HCT116 (cell line): ENCODE data around the gene PLAAT3. TPM values are rescaled to one million over a fixed set of nuclear protein-coding genes. Genes with fewer than 3 reads are reported as not detected.

Source experiments
- ATAC-seq: fragments of 200-7000 bp; cut with Tn5 transposase; 2 replicates; pipeline ENCODE4 v1.9.1; 2020; ENCODE audit warnings: mild to moderate bottlenecking, moderate library complexity
- BruUV-seq: library from RNA; stranded (reverse); fragments of 400-500 nt; replicated peaks from 2 replicates; lab custom pipeline; 2021; lab: Mats Ljungman, UMichigan
- CTCF ChIA-PET: fragments of 300-600 bp; sonication (Branson Sonifier 250); formaldehyde crosslinking; loops from one replicate; lab custom pipeline; 2021; ENCODE audit warnings: antibody characterized with exemption; lab: Charles Lee
- POLR2A ChIA-PET: fragments of 300-600, 350-600 bp; sonication (Branson Sonifier 250); formaldehyde crosslinking; loops from one replicate; lab custom pipeline; 2021; ENCODE audit warnings: antibody characterized with exemption; lab: Charles Lee
- RAD21 ChIA-PET, 2 experiments: fragments of 300-600 bp; sonication (Branson Sonifier 250); formaldehyde crosslinking; loops; one replicate each; lab custom pipeline; 2023; ENCODE audit warnings: low total read pairs in 2 of 2; ENCODE audit not compliant: uncharacterized antibody in 2 of 2, unreplicated experiment in 2 of 2, low non-redundant PET in 1 of 2; lab: Charles Lee
- DNase-seq: peaks from one replicate; pipeline ENCODE4 v3.0.0-alpha.2; 2010; ENCODE audit warnings: low read depth, low spot score
- H2AFZ ChIP-seq: fragments of 200-600 bp; shearing (Covaris generic), sonication (generic); 2 replicates; pipeline ENCODE4 v1.6.1; 2017; ENCODE audit warnings: low read depth, mixed run types, mixed read lengths, antibody characterized with exemption, low read length; ENCODE audit not compliant: poor library complexity, severe bottlenecking
- H3K27ac ChIP-seq: 2 replicates; pipeline ENCODE4 v1.5.1; 2012; ENCODE audit warnings: low read depth, low read length
- H3K27me3 ChIP-seq: fragments of 200-600 bp; sonication (generic); 2 replicates; pipeline ENCODE4 v1.6.1; 2016; ENCODE audit warnings: mixed run types, low read length, mixed read lengths; ENCODE audit not compliant: insufficient read depth
- H3K36me3 ChIP-seq, 2 experiments: fragments of 200-500 bp in 1 of 2; fragments of 200-600 bp in 1 of 2; sonication (Bioruptor generic) in 1 of 2; sonication (generic) in 1 of 2; 2 replicates each; pipeline versions ENCODE4 v1.5.1 to v1.6.1; 2014 to 2016; ENCODE audit warnings: low read length in 2 of 2, inconsistent platforms in 1 of 2, mixed read lengths in 1 of 2, mixed run types in 1 of 2; ENCODE audit not compliant: insufficient read depth in 2 of 2, control insufficient read depth in 1 of 2
- H3K4me1 ChIP-seq, 2 experiments: fragments of 200-600 bp in 1 of 2; sonication (generic) in 1 of 2; 2 replicates each; pipeline versions ENCODE4 v1.5.1 to v1.6.1; 2012 to 2017; ENCODE audit warnings: low read length in 2 of 2, inconsistent platforms in 1 of 2, mild to moderate bottlenecking in 1 of 2, mixed read lengths in 1 of 2, mixed run types in 1 of 2, moderate library complexity in 1 of 2; ENCODE audit not compliant: insufficient read depth in 2 of 2, control insufficient read depth in 1 of 2
- H3K4me2 ChIP-seq: fragments of 200-600 bp; sonication (generic); 2 replicates; pipeline ENCODE4 v1.6.1; 2017; ENCODE audit warnings: mixed run types, low read length, mixed read lengths
- H3K4me3 ChIP-seq, 2 experiments: fragments of 200-600 bp in 1 of 2; sonication (generic) in 1 of 2; replicated peaks in 1 of 2; 2 replicates each; pipeline ENCODE4 v1.5.1; 2011 to 2016; ENCODE audit warnings: low read length in 2 of 2, control low read depth in 1 of 2, low read depth in 1 of 2, mild to moderate bottlenecking in 1 of 2, mixed read lengths in 1 of 2, mixed run types in 1 of 2
- H3K79me2 ChIP-seq: fragments of 200-600 bp; sonication (generic); 2 replicates; pipeline ENCODE4 v1.6.1; 2017; ENCODE audit warnings: mild to moderate bottlenecking, mixed run types, low read length, moderate library complexity, mixed read lengths; ENCODE audit not compliant: insufficient read depth
- H3K9ac ChIP-seq: fragments of 200-600 bp; sonication (generic); 2 replicates; pipeline ENCODE4 v1.6.1; 2016; ENCODE audit warnings: low read length, mixed read lengths
- H3K9me2 ChIP-seq: fragments of 200-600 bp; sonication (generic), shearing (Covaris generic); 2 replicates; pipeline ENCODE4 v1.6.1; 2017; ENCODE audit warnings: mixed run types, mild to moderate bottlenecking, moderate library complexity; ENCODE audit not compliant: insufficient read depth
- H3K9me3 ChIP-seq, 2 experiments: fragments of 200-500 bp in 1 of 2; fragments of 200-600 bp in 1 of 2; sonication (Bioruptor generic) in 1 of 2; sonication (generic) in 1 of 2; 2 replicates each; pipeline ENCODE4 v1.6.1; 2014 to 2017; ENCODE audit warnings: low read length in 2 of 2, mixed read lengths in 2 of 2, inconsistent platforms in 1 of 2, low read depth in 1 of 2, mild to moderate bottlenecking in 1 of 2, mixed run types in 1 of 2, moderate library complexity in 1 of 2; ENCODE audit not compliant: control insufficient read depth in 1 of 2, insufficient read depth in 1 of 2
- H4K20me1 ChIP-seq: fragments of 200-600 bp; sonication (generic), shearing (Covaris generic); 2 replicates; pipeline ENCODE4 v1.6.1; 2017; ENCODE audit warnings: mixed run types, mild to moderate bottlenecking, moderate library complexity; ENCODE audit not compliant: insufficient read depth
- CBX3 ChIP-seq: IDR thresholded peaks from 2 replicates; pipeline ENCODE4 v1.6.1; 2012; ENCODE audit warnings: low read depth
- CTCF ChIP-seq, 3 experiments: fragments of 200-600 bp in 1 of 3; sonication (generic) in 1 of 3; IDR thresholded peaks in 2 of 3; conservative IDR thresholded peaks in 1 of 3; 2 replicates each; pipeline ENCODE4 v1.5.1; 2012 to 2017; ENCODE audit warnings: low read depth in 2 of 3, low read length in 2 of 3, antibody characterized with exemption in 1 of 3, borderline replicate concordance in 1 of 3, control low read depth in 1 of 3, mild to moderate bottlenecking in 1 of 3, mixed read lengths in 1 of 3, mixed run types in 1 of 3, moderate library complexity in 1 of 3; ENCODE audit not compliant: insufficient read depth in 1 of 3
- ELF1 ChIP-seq: IDR thresholded peaks from 2 replicates; pipeline ENCODE4 v1.6.1; 2012; ENCODE audit warnings: low read depth, borderline replicate concordance
- JUND ChIP-seq: IDR thresholded peaks from 2 replicates; pipeline ENCODE4 v1.6.1; 2012
- RAD21 ChIP-seq: IDR thresholded peaks from 2 replicates; pipeline ENCODE4 v1.6.1; 2012; ENCODE audit warnings: low read depth, mild to moderate bottlenecking
- REST ChIP-seq: IDR thresholded peaks from 2 replicates; pipeline ENCODE4 v1.6.1; 2012; ENCODE audit warnings: low read depth
- SIN3A ChIP-seq: IDR thresholded peaks from 2 replicates; pipeline ENCODE4 v1.6.1; 2012; ENCODE audit warnings: low read depth
- SRF ChIP-seq: IDR thresholded peaks from 2 replicates; pipeline ENCODE4 v1.6.1; 2012; ENCODE audit warnings: low read depth
- ZBTB33 ChIP-seq: IDR thresholded peaks from 2 replicates; pipeline ENCODE4 v1.6.1; 2011; ENCODE audit warnings: mild to moderate bottlenecking, low read length, moderate library complexity; ENCODE audit not compliant: insufficient replicate concordance; ENCODE audit errors: extremely low read depth
- intact Hi-C: fragments of 100-400 bp; cut with micrococcal nuclease; formaldehyde crosslinking; loops from 2 replicates; pipeline ENCODE4 v1.10.0; 2022
- total RNA-seq: library from RNA; stranded (reverse); gene quantifications from one replicate; pipeline ENCODE4 v1.2.1, GENCODE V29; 2021; ENCODE audit not compliant: unreplicated experiment

The PLAAT3 gene
- total RNA-seq, 1 experiment from 2014 or later, result 31.1 TPM

- no TSS peak for BruUV-seq
- Histone ChIP-seq H3K36me3 (no peaks in the 10 kb centered on the region), H4K20me1 (no peaks in the 10 kb centered on the region), H3K4me3 (no peak overlapping the region), H3K27me3 (no peaks in the 10 kb centered on the region), H3K4me1 (peaks cover 17 to 33% of the 10 kb centered on the region in 2 experiments), H3K4me2 (peak overlapping the region; percentile 15; the same call in 1 of the 2 replicates), H3K9me3 (no peaks in the 10 kb centered on the region), H3K27ac (no peak overlapping the region), H3K9me2 (no peaks in the 10 kb centered on the region), H2AFZ (no peak overlapping the region), H3K9ac (no peak overlapping the region), H3K79me2 (no peaks in the 10 kb centered on the region)
- TF ChIP-seq CBX3 (no peak), REST (no peak), JUND (no peak), RAD21 (no peak), ELF1 (no peak), ZBTB33 (no peak), CTCF (IDR thresholded peaks at IDR 0.05 in 2 of 3, conservative IDR thresholded peaks at IDR 0.05 in 1 of 3; ENCODE audit: borderline replicate concordance in 1 of 3, insufficient read depth in 1 of 3, low read depth in 2 of 3, low read length in 2 of 3) (no peak), SRF (no peak), SIN3A (no peak)
- CTCF ChIA-PET, result no interaction called here
- ATAC-seq (no peak), DNase-seq (no peak)
- RAD21 ChIA-PET, result no interaction called here
- POLR2A ChIA-PET, result no interaction called here
- intact Hi-C loops, result no loop called here
Observed at GRCh38 chr11:63564784-63565350, 49.4 kb downstream of the PLAAT3 start.
